Gastrocnemius medialis (tissue), 4 donors: Measurements from ENCODE around the gene PILRB. TPM values are rescaled to one million over a fixed set of nuclear protein-coding genes. Genes with fewer than 3 reads are reported as not detected.

Source experiments
- ATAC-seq, 2 donors: fragments of 150-250 bp; one replicate each; pipeline ENCODE4 v1.9.1; 2016
- DNase-seq, 2 donors: peaks; one replicate each; pipeline ENCODE4 v3.0.0-alpha.2; 2019
- H3K27ac ChIP-seq, 4 donors: fragments of 200-600 bp; sonication (generic); 1 replicate in 1 of 4; 2 replicates in 3 of 4; pipeline ENCODE4 v1.5.1; 2016 to 2018; ENCODE audit warnings: mild to moderate bottlenecking in 2 of 4, moderate library complexity in 1 of 4
- H3K27me3 ChIP-seq, 3 donors: fragments of 200-600 bp; sonication (generic) in 2 of 3; 1 replicate in 1 of 3; 2 replicates in 2 of 3; pipeline versions ENCODE4 v1.5.1 to v1.6.0; 2016 to 2019; ENCODE audit warnings: mild to moderate bottlenecking in 1 of 3, moderate library complexity in 1 of 3
- H3K36me3 ChIP-seq, 2 donors: fragments of 200-600 bp; sonication (generic) in 1 of 2; one replicate each; pipeline ENCODE4 v1.5.1; 2017 to 2018
- H3K4me1 ChIP-seq, 2 donors: fragments of 200-600 bp; sonication (generic) in 1 of 2; one replicate each; pipeline ENCODE4 v1.5.1; 2016 to 2017; ENCODE audit warnings: mild to moderate bottlenecking in 2 of 2
- H3K4me3 ChIP-seq, 4 donors: fragments of 200-600 bp; sonication (generic) in 3 of 4; 1 replicate in 1 of 4; 2 replicates in 3 of 4; pipeline ENCODE4 v1.5.1; 2016 to 2019; ENCODE audit warnings: mild to moderate bottlenecking in 2 of 4
- H3K9me3 ChIP-seq, 3 donors: fragments of 200-600 bp; sonication (generic) in 2 of 3; 1 replicate in 1 of 3; 2 replicates in 2 of 3; pipeline ENCODE4 v1.5.1; 2016 to 2019
- CTCF ChIP-seq, 5 experiments: fragments of 450-650 bp in 3 of 5; fragments of 200-600 bp in 2 of 5; sonication (generic) in 2 of 5; IDR thresholded peaks in 4 of 5; conservative IDR thresholded peaks in 1 of 5; 1 replicate in 4 of 5; 2 replicates in 1 of 5; pipeline ENCODE4 v1.5.1; 2016 to 2019; ENCODE audit warnings: antibody characterized with exemption in 5 of 5, mild to moderate bottlenecking in 3 of 5, moderate library complexity in 3 of 5
- POLR2A ChIP-seq, 2 donors: fragments of 450-650 bp; IDR thresholded peaks; one replicate each; pipeline ENCODE4 v1.6.1; 2017; ENCODE audit warnings: antibody characterized with exemption in 2 of 2, mild to moderate bottlenecking in 2 of 2, moderate library complexity in 2 of 2
- in situ Hi-C, 4 donors: fragments of 200-750 bp; cut with MboI; loops; one replicate each; pipeline versions ENCODE4 v1.15.0 to v1.8.0; 2017; ENCODE audit warnings: low sequenced_read_pairs in 4 of 4
- intact Hi-C: fragments of 100-400 bp; cut with DNase I; formaldehyde crosslinking; loops from one replicate; pipeline ENCODE4 v1.15.1; 2023; ENCODE audit warnings: low total_unique reads
- total RNA-seq, 4 donors: library from RNA; depleted of rRNA; stranded (reverse); fragments of >200 nt; gene quantifications; one replicate each; pipeline versions ENCODE4 v1.1.0 to v1.2.3, GENCODE V29; 2016

The PILRB gene
- total RNA-seq, 4 donors from 2014 or later = 11.8 to 32.4 (median 20.8) TPM

- Histone ChIP-seq H3K36me3 (no peaks in the 10 kb centered on the region), H3K9me3 (no peaks in the 10 kb centered on the region), H3K4me1 (no peaks in the 10 kb centered on the region), H3K27ac (no peak overlapping the region), H3K27me3 (no peaks in the 10 kb centered on the region), H3K4me3 (no peak overlapping the region)
- intact Hi-C loops (no loop called here), in situ Hi-C loops (no loop called here)
- TF ChIP-seq POLR2A (IDR thresholded peaks at IDR 0.05) (no peak), CTCF (IDR thresholded peaks at IDR 0.05 in 4 of 5, conservative IDR thresholded peaks at IDR 0.05 in 1 of 5) (no peak)
- ATAC-seq = no peak
- no peak for DNase-seq
These were observed 53.2 kb downstream of the PILRB start for GRCh38 chr7:100411101-100411500.

GRCh38 chr7:100413346-100413745 lies 55.4 kb downstream of the PILRB start:
- intact Hi-C loops = no loop called here
- no peak overlapping the region for H3K4me3 ChIP-seq
- TF ChIP-seq POLR2A (IDR thresholded peaks at IDR 0.05) (no peak), CTCF (IDR thresholded peaks at IDR 0.05 in 4 of 5, conservative IDR thresholded peaks at IDR 0.05 in 1 of 5) (no peak)

GRCh38 chr7:100413889-100414288 lies 56.0 kb downstream of the PILRB start:
- no peaks in the 10 kb centered on the region for H3K36me3 ChIP-seq
- DNase-seq (no peak), ATAC-seq (no peak)
- no peak overlapping the region for H3K4me3 ChIP-seq
- in situ Hi-C loops (no loop called here), intact Hi-C loops (no loop called here)
- TF ChIP-seq CTCF (IDR thresholded peaks at IDR 0.05 in 4 of 5, conservative IDR thresholded peaks at IDR 0.05 in 1 of 5) (no peak), POLR2A (IDR thresholded peaks at IDR 0.05) (no peak)
- no peaks in the 10 kb centered on the region for H3K4me1 ChIP-seq
- H3K27ac ChIP-seq = no peak overlapping the region
- no peaks in the 10 kb centered on the region for H3K9me3 ChIP-seq
- no peaks in the 10 kb centered on the region for H3K27me3 ChIP-seq

More at GRCh38 chr7:100413346-100413745, 55.4 kb downstream of the PILRB start:
- H3K27me3 ChIP-seq = no peaks in the 10 kb centered on the region
- no peaks in the 10 kb centered on the region for H3K36me3 ChIP-seq
- no peak for DNase-seq
- in situ Hi-C loops = no loop called here
- H3K27ac ChIP-seq = no peak overlapping the region
- H3K4me1 ChIP-seq = no peaks in the 10 kb centered on the region
- no peaks in the 10 kb centered on the region for H3K9me3 ChIP-seq
- no peak for ATAC-seq

- no peak for DNase-seq
- TF ChIP-seq POLR2A (IDR thresholded peaks at IDR 0.05) = no peak
- TF ChIP-seq CTCF (IDR thresholded peaks at IDR 0.05 in 4 of 5, conservative IDR thresholded peaks at IDR 0.05 in 1 of 5) = no peak
- Histone ChIP-seq H3K27me3 (no peaks in the 10 kb centered on the region), H3K4me3 (no peak overlapping the region), H3K36me3 (no peaks in the 10 kb centered on the region), H3K4me1 (no peaks in the 10 kb centered on the region), H3K9me3 (no peaks in the 10 kb centered on the region), H3K27ac (no peak overlapping the region)
- in situ Hi-C loops (no loop called here), intact Hi-C loops (no loop called here)
- no peak for ATAC-seq
These were observed 57.5 kb downstream of the PILRB start for GRCh38 chr7:100415448-100415847.

Other genes starting within 250 kb of the PILRB start
- 10 to 100 TPM; 38.6 to 71.7 (median 56.6) TPM for gene TAF6, start 238.8 kb upstream of the PILRB start, total RNA-seq
- gene CNPY4, start 238.5 kb upstream of the PILRB start, total RNA-seq = 1 to 10 TPM; 2.0 to 5.0 (median 2.4) TPM
- 1 to 10 TPM; 1.4 to 7.4 (median 3.1) TPM for gene MBLAC1, start 231.2 kb upstream of the PILRB start, total RNA-seq
- 100 to 1,000 TPM in 3 of 4 donors, 10 to 100 TPM in 1; 97.6 to 141 (median 127) TPM for gene LAMTOR4, start 209.2 kb upstream of the PILRB start, total RNA-seq
- gene TRAPPC14, start 199.4 kb upstream of the PILRB start, total RNA-seq = 1 to 10 TPM; 3.0 to 6.1 (median 4.2) TPM
- gene GAL3ST4, start 189.5 kb upstream of the PILRB start, total RNA-seq = 1 to 10 TPM in 2 of 4 donors, under 1 TPM in 1, not detected in 1; 0.53 to 1.9 (median 1.6) TPM
- 1 to 10 TPM in 1 of 4 donors, not detected in 3; 4.0 TPM for gene GPC2, start 180.7 kb upstream of the PILRB start, total RNA-seq
- 1 to 10 TPM in 1 of 4 donors, under 1 TPM in 1, not detected in 2; 0.13 to 5.5 TPM for gene STAG3, start 180.2 kb upstream of the PILRB start, total RNA-seq
- not detected for gene PVRIG, start 138.2 kb upstream of the PILRB start, total RNA-seq
- gene SPDYE3, start 50.4 kb upstream of the PILRB start, total RNA-seq = not detected
- 1 to 10 TPM in 3 of 4 donors, under 1 TPM in 1; 0.62 to 5.4 (median 2.0) TPM for gene PILRA, start 15.4 kb downstream of the PILRB start, total RNA-seq
- 1 to 10 TPM; 1.6 to 8.5 (median 2.7) TPM for gene ZCWPW1, start 70.6 kb downstream of the PILRB start, total RNA-seq
- 10 to 100 TPM; 23.5 to 39.9 (median 28.6) TPM for gene MEPCE, start 71.7 kb downstream of the PILRB start, total RNA-seq
- gene PPP1R35, start 78.4 kb downstream of the PILRB start, total RNA-seq = 10 to 100 TPM in 3 of 4 donors, 1 to 10 TPM in 1; 5.1 to 16.0 (median 13.0) TPM
- under 1 TPM in 1 of 4 donors, not detected in 3; 0.29 TPM for gene SPACDR, start 106.1 kb downstream of the PILRB start, total RNA-seq
- 10 to 100 TPM; 14.3 to 25.5 (median 21.2) TPM for gene TSC22D4, start 121.1 kb downstream of the PILRB start, total RNA-seq
- under 1 TPM in 1 of 4 donors, not detected in 3; 0.29 TPM for gene NYAP1, start 125.8 kb downstream of the PILRB start, total RNA-seq
- gene AGFG2, start 181.1 kb downstream of the PILRB start, total RNA-seq = 10 to 100 TPM; 10.7 to 16.4 (median 13.5) TPM
- under 1 TPM in 1 of 4 donors, not detected in 3; 0.49 TPM for gene SAP25, start 215.8 kb downstream of the PILRB start, total RNA-seq
- 100 to 1,000 TPM in 1 of 4 donors, 10 to 100 TPM in 3; 71.1 to 105 (median 89.0) TPM for gene LRCH4, start 228.0 kb downstream of the PILRB start, total RNA-seq
- gene FBXO24, start 228.2 kb downstream of the PILRB start, total RNA-seq = not detected
- 10 to 100 TPM in 1 of 4 donors, 1 to 10 TPM in 3; 1.6 to 17.3 (median 5.7) TPM for gene PCOLCE, start 244.2 kb downstream of the PILRB start, total RNA-seq